NCI-H2196 treated with DMSO at 0.1 percent for 48 hours (cell line): ENCODE data around the gene PLCG1.

Experiments
- DNase-seq: peaks from one replicate; lab custom pipeline; 2025; ENCODE audit not compliant: unreplicated experiment; lab: John Stamatoyannopoulos, UW

PLCG1 gene

DNA sequence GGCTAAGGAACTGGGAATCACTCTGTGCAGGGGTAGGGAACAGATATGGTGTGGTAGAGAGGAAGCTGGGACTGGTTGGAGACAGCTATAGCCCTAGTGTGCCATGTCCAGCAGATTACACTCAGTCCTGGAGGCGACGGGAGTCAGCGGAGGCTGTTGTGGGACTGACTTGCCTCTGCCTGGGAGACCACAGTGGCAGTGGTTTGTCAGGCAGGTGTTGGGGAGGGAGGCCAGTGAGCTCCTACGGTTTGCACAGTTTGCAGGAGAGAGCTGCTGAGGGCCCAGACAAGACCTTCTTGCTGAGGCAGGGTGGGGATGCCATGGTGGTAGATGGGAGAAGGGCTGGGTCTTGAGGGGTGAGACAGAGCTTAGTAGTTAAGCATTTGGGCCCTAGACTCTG lies 4.9 kb downstream of the PLCG1 start:
- no peak for DNase-seq

DNA sequence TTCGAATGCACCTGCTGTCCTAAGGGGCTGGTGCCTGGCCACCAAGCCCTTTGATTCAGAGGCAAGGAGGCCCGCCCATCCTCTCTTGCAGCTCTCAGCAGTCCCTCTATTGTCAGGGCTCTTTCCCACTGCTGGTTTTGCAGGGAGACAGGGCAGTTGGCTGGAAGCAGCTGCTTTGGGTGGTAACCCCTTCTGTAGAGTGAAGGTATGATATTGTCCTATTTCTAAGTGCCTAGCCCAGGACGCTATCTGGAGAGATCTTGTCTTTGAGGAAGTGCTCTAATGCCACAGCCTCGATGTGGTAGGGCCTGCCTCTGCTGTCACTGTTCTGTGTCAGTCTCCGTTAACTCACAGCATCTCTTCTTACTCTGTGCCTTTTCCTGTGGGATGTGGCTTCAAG lies 5.6 kb downstream of the PLCG1 start:
- no peak for DNase-seq

- no peak for DNase-seq
Observed at GRCh38 chr20:41143354-41143753, 6.0 kb downstream of the PLCG1 start.

DNA sequence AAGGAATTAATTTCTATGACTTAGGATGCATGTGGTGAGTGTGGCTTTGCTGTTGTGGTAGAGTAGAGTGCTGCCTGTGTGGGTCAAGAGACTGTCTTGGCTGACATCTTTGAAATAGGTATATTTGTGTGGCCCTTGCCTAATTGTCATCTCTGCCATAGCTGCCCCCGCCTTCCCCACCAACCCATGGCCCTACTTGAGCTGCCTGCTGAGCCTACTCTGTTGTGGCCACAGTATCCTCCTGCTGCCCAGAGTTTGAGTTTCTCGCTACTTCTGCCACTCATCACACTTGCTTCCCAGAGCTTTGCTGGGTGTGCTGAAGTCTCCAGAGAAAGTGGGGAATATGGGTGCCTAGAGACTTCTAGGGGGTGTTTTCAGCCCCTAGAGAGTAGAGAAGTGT lies 8.0 kb downstream of the PLCG1 start:
- no peak for DNase-seq

DNA sequence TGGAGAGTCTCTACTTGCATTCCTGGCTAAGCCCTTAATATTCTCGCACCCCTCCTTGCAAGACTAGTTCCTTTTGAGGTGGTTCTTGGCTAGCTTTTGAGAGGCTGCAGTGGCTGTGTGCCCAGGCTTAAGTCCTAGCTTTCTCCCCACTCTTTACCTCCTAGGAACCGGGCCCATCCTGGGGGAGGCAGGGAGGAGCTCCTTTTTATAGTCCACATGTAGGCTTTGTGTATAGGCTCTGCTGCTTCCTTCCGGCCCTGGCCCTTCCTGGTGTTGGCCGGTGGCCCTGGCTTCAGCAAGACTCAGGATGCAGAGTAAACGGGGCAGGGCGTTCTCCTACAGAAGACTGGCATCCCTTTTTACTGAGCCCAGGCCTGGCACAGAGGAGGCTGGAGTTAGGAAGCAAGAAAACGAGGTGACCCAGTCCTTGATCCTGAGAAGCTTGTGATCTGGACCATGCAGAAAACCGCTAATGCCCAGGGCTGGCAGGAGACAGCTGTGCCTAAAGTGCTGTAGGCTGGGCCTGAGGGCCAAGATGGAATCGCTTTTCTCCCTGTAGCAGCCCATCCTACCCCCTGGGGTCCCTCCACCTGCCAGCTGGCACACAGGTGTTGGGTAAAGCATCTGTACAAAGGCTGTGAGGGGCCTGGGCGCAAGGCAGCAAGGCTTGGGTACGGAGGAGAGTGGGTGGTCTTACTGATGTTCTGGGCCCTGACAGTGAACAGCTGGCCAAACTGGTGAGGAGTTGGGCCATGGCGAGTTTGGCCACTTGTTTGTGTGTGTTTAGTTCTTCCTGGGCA lies 8.7 kb downstream of the PLCG1 start:
- no peak for DNase-seq

GRCh38 chr20:41147767-41148191 lies 10.4 kb downstream of the PLCG1 start:
- DNase-seq = peak; percentile 13

- no peak for DNase-seq
Observed at GRCh38 chr20:41148942-41149341, 11.6 kb downstream of the PLCG1 start.

- no peak for DNase-seq
Observed at GRCh38 chr20:41150664-41151063, 13.3 kb downstream of the PLCG1 start.

- DNase-seq = no peak
Observed at GRCh38 chr20:41151134-41151869, 14.0 kb downstream of the PLCG1 start.

- no peak for DNase-seq
Observed at GRCh38 chr20:41152108-41152757, 14.9 kb downstream of the PLCG1 start.

- DNase-seq = no peak
Observed at GRCh38 chr20:41154436-41155176, 17.3 kb downstream of the PLCG1 start.

DNA sequence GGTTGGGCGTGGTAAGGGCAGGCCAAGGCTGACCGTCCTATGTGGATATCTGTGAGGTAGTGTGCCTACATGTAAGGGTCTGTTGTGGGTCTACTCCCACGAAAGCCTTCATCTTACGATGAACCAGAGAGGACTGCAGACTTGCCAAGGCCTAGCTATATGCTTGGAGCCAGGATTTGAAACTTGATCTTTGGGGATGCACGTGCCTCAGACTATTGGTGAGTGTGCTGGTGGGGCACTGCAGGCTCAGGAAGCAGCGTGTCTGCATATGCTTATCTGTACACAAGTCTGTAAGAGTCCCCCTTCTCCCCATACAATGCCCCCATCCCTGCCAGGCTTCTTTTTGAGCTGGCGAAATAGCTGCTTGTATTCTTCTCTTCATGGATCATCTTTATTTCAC lies 17.9 kb downstream of the PLCG1 start:
- no peak for DNase-seq

DNA sequence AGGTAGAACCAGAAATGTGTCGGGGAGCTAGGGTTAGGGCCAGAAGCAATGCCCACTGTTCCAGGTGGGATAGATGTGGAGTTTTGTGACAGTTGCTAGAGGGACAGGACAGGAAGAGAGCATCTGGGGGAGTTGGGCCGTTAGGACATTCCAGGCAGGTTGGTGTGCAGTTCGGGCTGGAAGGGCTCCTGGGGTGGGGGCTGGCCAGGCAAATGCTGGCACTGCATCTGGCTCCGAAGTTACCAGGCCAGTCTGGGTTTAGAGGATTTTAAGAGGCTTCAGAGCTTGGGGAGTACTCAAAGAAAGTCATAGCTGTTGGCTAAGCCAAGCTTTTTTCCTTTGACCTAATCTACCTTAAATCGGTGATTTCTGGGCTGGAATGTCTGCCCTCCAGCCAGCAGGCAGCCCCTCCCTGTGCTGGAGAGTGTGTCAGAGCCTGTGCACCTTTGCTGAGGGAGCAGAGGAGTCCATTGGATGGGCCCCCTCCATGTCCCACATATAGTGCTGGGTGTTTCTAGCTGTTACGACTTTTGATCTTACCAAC lies 20.8 kb downstream of the PLCG1 start:
- DNase-seq = no peak

GRCh38 chr20:41159547-41159946 lies 22.2 kb downstream of the PLCG1 start:
- no peak for DNase-seq

DNA sequence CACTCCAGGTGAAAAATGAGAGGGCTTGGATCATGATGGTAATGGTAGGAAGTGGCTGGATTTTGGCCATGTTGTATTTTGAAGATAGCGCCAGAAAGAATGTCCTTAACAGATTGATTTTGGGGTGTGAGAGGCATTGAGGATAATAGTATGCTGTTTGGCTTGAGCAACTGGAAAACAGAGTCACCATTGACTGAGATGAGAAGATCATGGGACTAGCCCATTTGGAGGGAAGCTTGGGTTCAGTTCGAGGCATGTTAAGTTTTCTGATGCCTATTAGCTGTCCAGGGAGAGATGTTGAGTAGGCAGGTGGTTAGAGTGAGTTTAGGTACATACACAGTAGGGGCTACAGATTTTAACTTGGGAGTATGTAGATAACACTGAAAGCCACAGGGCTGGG lies 23.3 kb downstream of the PLCG1 start:
- no peak for DNase-seq

DNA sequence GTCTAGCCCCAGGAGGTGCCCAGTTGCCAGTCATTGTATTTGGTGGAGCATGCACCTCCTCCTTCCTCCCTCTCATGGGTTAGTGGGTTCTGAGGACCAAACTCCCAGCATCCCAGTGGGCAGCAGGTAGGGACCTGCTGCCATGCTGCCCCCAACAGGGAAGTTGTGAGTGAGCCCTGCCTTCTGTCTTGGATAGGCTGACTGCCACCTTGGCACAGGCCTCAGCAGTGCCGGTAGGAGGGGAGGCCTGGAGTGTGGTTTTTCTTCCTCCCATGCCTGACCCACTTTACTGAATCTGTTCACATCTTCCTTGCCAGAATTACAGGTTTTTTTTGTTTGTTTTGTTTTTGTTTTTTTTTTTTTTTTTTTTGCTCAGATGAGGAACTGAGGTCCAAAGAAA lies 24.5 kb downstream of the PLCG1 start:
- DNase-seq = no peak

GRCh38 chr20:41162396-41162795 lies 25.1 kb downstream of the PLCG1 start:
- DNase-seq = no peak

GRCh38 chr20:41163821-41164220 lies 26.5 kb downstream of the PLCG1 start:
- no peak for DNase-seq

- DNase-seq = no peak
Observed at GRCh38 chr20:41165001-41165882, 27.9 kb downstream of the PLCG1 start.
